Stomach (tissue), 9 donors: ENCODE measurements around the gene ITGA6. TPM values are rescaled to one million over a fixed set of nuclear protein-coding genes. Genes with fewer than 3 reads are reported as not detected.

Experiments
- DNase-seq, 2 donors: peaks; one replicate each; pipeline versions ENCODE4 v3.0.0 to v3.0.0-alpha.2; 2013 to 2019
- H3K27ac ChIP-seq, 5 donors: fragments of 200-600 bp in 4 of 5; sonication (generic) in 4 of 5; one replicate each; pipeline ENCODE4 v1.5.1; 2013 to 2019; ENCODE audit warnings: mild to moderate bottlenecking in 1 of 5, moderate library complexity in 1 of 5
- H3K27me3 ChIP-seq, 3 donors: fragments of 200-600 bp; sonication (generic); one replicate each; pipeline ENCODE4 v1.5.1; 2017 to 2019; ENCODE audit warnings: mixed run types in 1 of 3
- H3K36me3 ChIP-seq, 4 donors: fragments of 200-600 bp; sonication (generic); 1 replicate in 3 of 4; 2 replicates in 1 of 4; pipeline ENCODE4 v1.5.1; 2016 to 2019
- H3K4me1 ChIP-seq, 4 donors: fragments of 200-600 bp; sonication (generic); one replicate each; pipeline ENCODE4 v1.5.1; 2016 to 2019
- H3K4me3 ChIP-seq, 4 donors: fragments of 200-600 bp; sonication (generic) in 3 of 4; one replicate each; pipeline ENCODE4 v1.5.1; 2016 to 2019; ENCODE audit warnings: mild to moderate bottlenecking in 1 of 4
- H3K9me3 ChIP-seq, 4 donors: fragments of 200-600 bp; sonication (generic); one replicate each; pipeline ENCODE4 v1.5.1; 2016 to 2019
- CTCF ChIP-seq, 7 experiments: fragments of 450-650 bp in 4 of 7; fragments of 200-600 bp in 3 of 7; sonication (generic) in 3 of 7; IDR thresholded peaks; one replicate each; pipeline ENCODE4 v1.5.1; 2016 to 2019; ENCODE audit warnings: antibody characterized with exemption in 7 of 7, control low read depth in 2 of 7, mild to moderate bottlenecking in 1 of 7
- EP300 ChIP-seq: sonication (generic); formaldehyde crosslinking; IDR thresholded peaks from one replicate; pipeline ENCODE4 v1.6.1; 2017; ENCODE audit warnings: antibody characterized with exemption
- POLR2A ChIP-seq, 4 donors: fragments of 450-650 bp; IDR thresholded peaks; one replicate each; pipeline ENCODE4 v1.6.1; 2016; ENCODE audit warnings: antibody characterized with exemption in 4 of 4, control low read depth in 2 of 4, mild to moderate bottlenecking in 1 of 4, moderate library complexity in 1 of 4
- POLR2AphosphoS5 ChIP-seq, 3 donors: sonication (generic); formaldehyde crosslinking; IDR thresholded peaks; one replicate each; pipeline ENCODE4 v1.6.1; 2016; ENCODE audit warnings: antibody characterized with exemption in 3 of 3
- WGBS, 5 donors: extraction: QIAGEN DNeasy Blood & Tissue Kit in 3 of 5; methylation state at CpG; one replicate each; pipeline versions ENCODE4 v1.1.5 to v1.1.7; 2013 to 2018; 5-methylcytosine and 5-hydroxymethylcytosine counted together
- intact Hi-C: fragments of 100-400 bp; cut with DNase I; formaldehyde crosslinking; loops from one replicate; pipeline ENCODE4 v1.15.1; 2023; ENCODE audit warnings: low total_unique reads
- polyA plus RNA-seq, 3 donors: library from polyadenylated mRNA; stranded (reverse); fragments of 200-250 nt; gene quantifications; one replicate each; pipeline ENCODE4 v1.2.3, GENCODE V29; 2013
- total RNA-seq, 5 donors: library from RNA; depleted of rRNA; stranded (reverse); fragments of >200 nt; gene quantifications; one replicate each; pipeline versions ENCODE4 v1.1.0 to v1.2.3, GENCODE V29; 2014 to 2016
- donor health status: healthy with polysubstance abuse.
- donor health status: Bipolar disorder and iron deficiency.
- donor health status: healthy.

ITGA6 gene
- total and polyA plus RNA-seq, 8 donors = 10.7 to 391 (median 55.4) TPM

GRCh38 chr2:172507199-172507598 lies 79.8 kb downstream of the ITGA6 start:
- peaks cover 0 to 17% (median 11%) of the 10 kb centered on the region in 4 donors for H3K9me3 ChIP-seq
- peaks cover 10 to 45% (median 30%) of the 10 kb centered on the region in 4 donors for H3K36me3 ChIP-seq
- WGBS, 5 donors = 85 to 98% (median 95%) methylated on average over 4 of the region's 4 CpGs
- no peaks in the 10 kb centered on the region for H3K4me1 ChIP-seq
- DNase-seq = no peak
- intact Hi-C loops = no loop called here
- H3K4me3 ChIP-seq = no peak overlapping the region
- TF ChIP-seq POLR2A (IDR thresholded peaks at IDR 0.05) = no peak
- no peak for TF ChIP-seq POLR2AphosphoS5 (IDR thresholded peaks at IDR 0.05)
- no peak for TF ChIP-seq CTCF (IDR thresholded peaks at IDR 0.05)
- no peak for TF ChIP-seq EP300
- H3K27me3 ChIP-seq = no peaks in the 10 kb centered on the region
- H3K27ac ChIP-seq = no peak overlapping the region

- WGBS, 5 donors = 72 to 87% (median 79%) methylated on average over 6 of the region's 6 CpGs
- H3K4me1 ChIP-seq = no peaks in the 10 kb centered on the region
- TF ChIP-seq EP300 = no peak
- no peak for TF ChIP-seq CTCF (IDR thresholded peaks at IDR 0.05)
- TF ChIP-seq POLR2AphosphoS5 (IDR thresholded peaks at IDR 0.05) = no peak
- TF ChIP-seq POLR2A (IDR thresholded peaks at IDR 0.05) = no peak
Measured at GRCh38 chr2:172510088-172510487, 82.7 kb downstream of the ITGA6 start.

GRCh38 chr2:172510548-172510947 lies 83.2 kb downstream of the ITGA6 start:
- DNase-seq = no peak
- no peaks in the 10 kb centered on the region for H3K27me3 ChIP-seq

More at GRCh38 chr2:172510088-172510487, 82.7 kb downstream of the ITGA6 start:
- H3K36me3 ChIP-seq = peaks cover 4 to 18% (median 12%) of the 10 kb centered on the region in 4 donors
- H3K9me3 ChIP-seq = peaks cover 8 to 39% (median 28%) of the 10 kb centered on the region in 4 donors
- intact Hi-C loops = no loop called here
- no peak overlapping the region for H3K4me3 ChIP-seq
- H3K27ac ChIP-seq = no peak overlapping the region
- DNase-seq = no peak
- no peaks in the 10 kb centered on the region for H3K27me3 ChIP-seq

GRCh38 chr2:172512810-172513523 lies 85.6 kb downstream of the ITGA6 start:
- Histone ChIP-seq H3K4me1 (no peaks in the 10 kb centered on the region), H3K27ac (no peak overlapping the region), H3K4me3 (no peak overlapping the region), H3K27me3 (no peaks in the 10 kb centered on the region), H3K36me3 (peaks cover 2 to 10% (median 4%) of the 10 kb centered on the region in 4 donors), H3K9me3 (peaks cover 8 to 39% (median 28%) of the 10 kb centered on the region in 4 donors)
- intact Hi-C loops = no loop called here
- WGBS, 5 donors = 64 to 79% (median 69%) methylated on average over 5 of the region's 5 CpGs
- no peak for DNase-seq
- TF ChIP-seq EP300 (no peak), CTCF (IDR thresholded peaks at IDR 0.05) (no peak), POLR2AphosphoS5 (IDR thresholded peaks at IDR 0.05) (no peak), POLR2A (IDR thresholded peaks at IDR 0.05) (no peak)

More at GRCh38 chr2:172510548-172510947, 83.2 kb downstream of the ITGA6 start:
- Histone ChIP-seq H3K36me3 (peaks cover 4 to 14% (median 10%) of the 10 kb centered on the region in 4 donors), H3K27ac (no peak overlapping the region), H3K4me1 (no peaks in the 10 kb centered on the region), H3K9me3 (peaks cover 8 to 39% (median 28%) of the 10 kb centered on the region in 4 donors), H3K4me3 (no peak overlapping the region)
- no peak for TF ChIP-seq POLR2A (IDR thresholded peaks at IDR 0.05)
- TF ChIP-seq POLR2AphosphoS5 (IDR thresholded peaks at IDR 0.05) = no peak
- TF ChIP-seq CTCF (IDR thresholded peaks at IDR 0.05) = no peak
- no peak for TF ChIP-seq EP300
- 84 to 97% (median 89%) methylated on average over 5 of the region's 5 CpGs for WGBS, 5 donors
- intact Hi-C loops = no loop called here
